Hematopoietic multipotent progenitor cell treated with erythropoietin and hydrocortisone succinate and interleukin-3 and kit ligand, for 8 days (in vitro differentiated cells): ENCODE results near the gene TRERF1.

Source experiments
- DNase-seq: peaks from one replicate; pipeline ENCODE4 v3.0.0-alpha.2; 2015

The TRERF1 gene

GRCh38 chr6:42390228-42390934 lies 61.3 kb downstream of the TRERF1 start:
- DNase-seq = no peak

- DNase-seq = no peak
Measured at GRCh38 chr6:42389736-42390135, 62.0 kb downstream of the TRERF1 start.

- DNase-seq = no peak
Measured at GRCh38 chr6:42388046-42388445, 63.7 kb downstream of the TRERF1 start.

DNA sequence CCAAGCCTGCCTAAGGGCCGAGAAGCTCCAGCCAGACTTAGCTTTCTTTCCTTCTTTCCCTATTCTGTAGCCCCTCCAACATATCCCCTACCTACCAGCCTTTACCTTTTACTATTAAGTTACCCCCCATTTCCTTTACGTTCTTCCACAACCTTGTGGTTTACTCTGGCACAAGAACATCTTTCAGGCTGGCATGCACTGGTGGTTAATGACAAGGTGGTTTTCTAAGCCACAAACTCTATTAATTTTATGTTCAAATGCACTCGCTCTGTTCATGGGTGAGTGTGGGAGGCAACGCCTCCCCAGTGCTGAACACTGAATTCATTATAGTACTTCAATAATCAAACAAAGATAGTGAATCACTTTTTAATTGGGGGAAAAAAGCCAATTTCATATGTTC lies 64.4 kb downstream of the TRERF1 start:
- DNase-seq = peak; percentile 23

DNA sequence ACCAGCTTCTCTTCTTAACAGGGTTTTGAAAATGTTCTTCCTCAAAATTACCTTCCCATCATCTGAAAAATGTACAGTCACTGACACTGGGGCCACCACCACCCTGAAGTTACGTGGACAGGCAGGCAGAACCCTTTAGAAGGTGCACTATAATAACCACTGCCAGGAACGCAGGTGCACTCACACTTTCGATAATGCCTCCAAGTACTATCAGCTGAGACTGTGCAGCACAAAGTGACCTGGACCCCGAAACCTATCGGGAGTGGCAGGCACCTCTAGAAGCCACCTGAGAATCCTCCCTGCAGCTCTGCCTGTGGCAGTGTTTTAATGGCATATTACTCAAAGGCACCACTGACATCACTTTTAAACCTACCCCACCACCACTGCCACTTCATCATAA lies 66.4 kb downstream of the TRERF1 start:
- no peak for DNase-seq

- no peak for DNase-seq
Measured at GRCh38 chr6:42383421-42384205, 68.1 kb downstream of the TRERF1 start.

GRCh38 chr6:42381850-42382249 lies 69.9 kb downstream of the TRERF1 start:
- DNase-seq = no peak

DNA sequence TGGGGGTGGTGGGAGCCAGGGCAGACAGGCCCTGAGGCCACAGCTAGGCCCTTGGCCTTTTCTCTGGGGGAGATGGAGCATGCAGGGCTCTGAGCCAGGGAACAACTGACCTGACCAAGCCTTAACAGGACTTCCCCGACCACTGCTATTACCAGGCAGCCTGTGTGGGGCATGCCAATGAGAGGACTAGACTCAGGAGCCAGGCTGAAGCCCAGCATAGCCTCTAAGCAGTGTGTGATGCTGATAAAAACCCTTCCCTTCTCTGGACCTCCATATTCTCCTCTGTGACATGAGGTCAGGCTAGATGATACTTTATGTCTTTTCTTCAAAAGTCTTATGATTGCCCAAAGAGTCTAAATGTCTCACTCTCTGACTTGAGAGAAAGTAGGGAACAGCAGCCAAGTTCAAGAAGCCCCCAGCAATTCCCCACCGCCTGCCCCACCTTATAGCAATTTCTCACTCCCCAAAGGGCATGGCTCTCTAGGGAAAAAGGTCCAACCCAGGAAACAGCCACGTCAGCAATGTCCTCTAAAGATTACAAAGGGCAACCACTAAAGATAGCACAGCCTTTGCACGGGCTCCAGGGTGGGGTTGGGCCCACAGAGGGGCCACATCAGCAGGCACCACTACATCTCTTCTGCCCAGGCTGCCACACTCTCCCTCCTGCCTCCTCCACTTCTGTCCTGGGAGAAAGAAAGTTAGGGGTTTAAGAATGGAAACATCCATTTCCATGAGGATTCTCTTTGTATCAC lies 71.3 kb downstream of the TRERF1 start:
- peak; percentile 70 for DNase-seq

DNA sequence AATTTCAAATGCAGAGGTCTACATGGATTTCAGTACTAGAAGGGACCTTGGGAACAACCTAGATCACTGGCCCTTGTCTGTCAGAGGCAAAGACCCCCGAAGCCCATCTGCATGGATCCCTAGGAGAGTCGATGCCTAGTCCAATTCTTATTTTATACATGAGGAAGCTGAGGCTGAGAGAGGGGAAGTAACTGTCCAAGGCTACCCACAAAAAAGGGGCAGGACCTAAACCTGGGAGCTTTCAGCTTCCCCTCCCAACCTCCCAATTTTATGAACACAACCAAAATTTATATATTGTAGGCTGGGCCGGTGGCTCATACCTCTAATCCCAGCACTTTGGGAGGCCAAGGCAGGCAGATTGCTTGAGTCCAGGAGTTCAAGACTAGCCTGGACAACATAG lies 73.2 kb downstream of the TRERF1 start:
- no peak for DNase-seq

DNA sequence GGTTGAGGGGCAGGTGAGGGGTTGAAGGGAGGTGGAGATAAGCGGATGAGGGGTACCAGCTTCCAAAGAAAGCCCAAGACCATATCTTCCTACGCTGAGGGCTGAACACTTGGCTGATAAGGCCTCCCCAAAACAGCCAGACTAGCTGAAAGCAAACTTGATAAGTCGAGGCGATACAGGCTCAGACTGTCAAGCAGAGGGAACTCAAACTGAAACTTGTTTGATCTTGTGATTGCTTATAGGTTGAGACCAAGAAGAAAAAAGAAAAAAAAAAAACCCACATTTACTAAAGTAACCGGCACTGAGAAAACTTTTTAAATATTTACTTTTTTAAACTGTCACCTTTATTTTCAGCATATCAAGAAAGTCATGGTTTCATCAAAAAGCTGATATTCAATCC lies 73.6 kb downstream of the TRERF1 start:
- DNase-seq = peak; percentile 47

- no peak for DNase-seq
Measured at GRCh38 chr6:42375007-42375635, 76.6 kb downstream of the TRERF1 start.

GRCh38 chr6:42374018-42374669 lies 77.6 kb downstream of the TRERF1 start:
- no peak for DNase-seq

GRCh38 chr6:42372699-42373098 lies 79.0 kb downstream of the TRERF1 start:
- no peak for DNase-seq

- no peak for DNase-seq
Measured at GRCh38 chr6:42370323-42370985, 81.3 kb downstream of the TRERF1 start.

DNA sequence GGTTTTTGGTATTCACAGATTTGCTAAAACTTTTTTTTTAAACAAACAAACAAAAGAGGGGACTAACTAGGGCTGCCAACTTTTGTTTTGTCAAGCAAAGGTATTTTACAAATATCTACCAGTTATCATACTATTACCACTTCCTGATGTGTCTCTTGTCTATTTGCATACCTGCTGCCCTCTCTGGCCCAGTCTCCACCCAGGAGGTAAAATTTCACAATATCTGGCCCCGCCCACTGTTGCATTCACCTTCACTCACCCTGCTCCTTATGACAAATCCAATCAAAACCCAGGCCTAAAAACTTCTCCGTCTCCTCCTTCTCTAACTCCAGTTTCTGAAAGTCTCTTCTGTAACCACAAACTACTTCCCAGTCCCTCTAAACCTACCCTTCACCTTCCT lies 82.2 kb downstream of the TRERF1 start:
- no peak for DNase-seq

- no peak for DNase-seq
Measured at GRCh38 chr6:42368181-42368580, 83.5 kb downstream of the TRERF1 start.

GRCh38 chr6:42367353-42368011 lies 84.2 kb downstream of the TRERF1 start:
- DNase-seq = no peak

DNA sequence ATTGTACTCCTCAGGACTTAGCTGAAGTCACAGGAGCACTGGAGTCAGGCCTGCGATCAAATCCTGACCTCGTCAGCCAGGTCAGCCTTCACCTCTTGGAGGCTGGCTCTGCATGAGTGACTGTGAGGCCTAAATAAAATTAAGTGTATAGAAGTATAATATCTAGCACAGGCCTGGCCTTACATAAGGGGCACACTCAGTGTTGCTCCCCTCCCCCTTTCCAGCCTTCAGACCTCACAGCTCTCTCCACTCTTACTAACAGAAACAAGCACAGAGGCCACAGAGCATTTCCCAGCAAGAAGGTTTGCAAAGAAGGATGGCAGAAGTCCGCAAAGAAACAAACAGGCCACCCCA lies 84.8 kb downstream of the TRERF1 start:
- no peak for DNase-seq

DNA sequence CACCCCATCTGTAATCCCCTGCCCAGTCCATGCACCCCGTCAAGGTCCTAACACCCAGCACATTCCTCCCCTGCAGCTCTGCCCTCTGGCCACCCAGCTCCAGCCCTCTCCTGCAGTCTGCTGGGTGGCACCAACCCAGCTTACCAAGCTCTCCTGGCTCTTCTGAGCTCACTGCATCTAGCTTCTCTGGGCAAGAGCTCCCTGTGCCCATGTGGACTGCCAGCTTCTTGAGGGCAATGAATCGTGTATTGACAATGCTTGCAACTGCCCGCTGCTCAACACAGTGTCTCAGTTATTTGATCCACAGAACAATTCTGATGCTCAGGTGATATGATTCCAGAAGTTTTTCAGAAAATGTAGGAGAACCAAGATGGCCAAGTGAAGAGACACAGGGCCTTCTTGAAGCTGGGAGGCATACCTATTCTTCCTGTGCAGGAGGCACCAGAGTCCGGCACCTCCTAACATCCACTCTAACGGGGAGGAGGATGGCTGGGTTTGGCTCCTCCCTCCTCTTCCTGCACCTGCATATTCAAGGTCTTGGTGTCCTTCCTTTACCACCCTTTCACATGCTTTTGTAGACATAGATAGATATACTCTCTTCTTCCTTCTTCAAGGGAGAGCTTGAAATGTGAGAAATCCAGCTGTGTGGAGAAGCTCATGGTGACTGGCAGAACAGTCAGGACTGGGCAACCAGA lies 85.6 kb downstream of the TRERF1 start:
- DNase-seq = no peak

DNA sequence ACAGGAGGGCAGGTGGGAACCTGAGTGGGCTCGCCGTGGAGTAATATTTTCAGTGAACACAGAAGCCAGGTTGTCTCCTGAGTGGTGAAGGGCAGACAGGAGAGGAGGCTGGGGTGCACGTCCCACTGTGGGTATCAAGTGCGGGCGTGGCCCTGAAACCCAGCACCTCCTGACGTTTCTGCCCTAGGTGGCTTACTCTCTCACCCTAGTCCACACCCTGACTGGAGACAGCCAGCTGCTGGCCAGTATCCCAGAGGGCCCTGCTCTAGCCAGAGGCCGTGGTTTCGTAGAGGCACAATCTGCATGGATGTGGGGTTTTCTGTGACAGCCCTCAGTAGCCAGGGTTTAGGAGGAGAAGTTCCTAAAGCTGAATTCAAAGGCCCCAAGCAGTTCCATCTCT lies 86.7 kb downstream of the TRERF1 start:
- DNase-seq = no peak
